Measurements from ENCODE around the gene TMEM134. TPM values are rescaled to one million over a fixed set of nuclear protein-coding genes. Genes with fewer than 3 reads are reported as not detected.

TMEM134 gene
- total and polyA plus RNA-seq, 9 of the 15 experiments (the other 6 are each of a cell fraction or from before 2014, with no cell fraction given): 0.63 to 48.4 (median 10.7) TPM

- TF ChIP-seq RAD21 (CRISPR knock-in tag; conservative IDR thresholded peaks at IDR 0.05 in 1 of 2, IDR thresholded peaks at IDR 0.05 in 1 of 2): no peak
- TF ChIP-seq CBX1 (IDR thresholded peaks at IDR 0.05; ENCODE audit: low read depth): no peak
- TF ChIP-seq SRF (CRISPR knock-in tag; IDR thresholded peaks at IDR 0.05): no peak
- TF ChIP-seq, protein P1, sequence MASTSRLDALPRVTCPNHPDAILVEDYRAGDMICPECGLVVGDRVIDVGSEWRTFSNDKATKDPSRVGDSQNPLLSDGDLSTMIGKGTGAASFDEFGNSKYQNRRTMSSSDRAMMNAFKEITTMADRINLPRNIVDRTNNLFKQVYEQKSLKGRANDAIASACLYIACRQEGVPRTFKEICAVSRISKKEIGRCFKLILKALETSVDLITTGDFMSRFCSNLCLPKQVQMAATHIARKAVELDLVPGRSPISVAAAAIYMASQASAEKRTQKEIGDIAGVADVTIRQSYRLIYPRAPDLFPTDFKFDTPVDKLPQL (IDR thresholded peaks at IDR 0.05; ENCODE audit: extremely low read depth, insufficient read length): no peak
- no peak for TF ChIP-seq HDAC2 (IDR thresholded peaks at IDR 0.05)
- TF ChIP-seq, protein P2, sequence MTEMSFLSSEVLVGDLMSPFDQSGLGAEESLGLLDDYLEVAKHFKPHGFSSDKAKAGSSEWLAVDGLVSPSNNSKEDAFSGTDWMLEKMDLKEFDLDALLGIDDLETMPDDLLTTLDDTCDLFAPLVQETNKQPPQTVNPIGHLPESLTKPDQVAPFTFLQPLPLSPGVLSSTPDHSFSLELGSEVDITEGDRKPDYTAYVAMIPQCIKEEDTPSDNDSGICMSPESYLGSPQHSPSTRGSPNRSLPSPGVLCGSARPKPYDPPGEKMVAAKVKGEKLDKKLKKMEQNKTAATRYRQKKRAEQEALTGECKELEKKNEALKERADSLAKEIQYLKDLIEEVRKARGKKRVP (CRISPR knock-in tag; IDR thresholded peaks at IDR 0.05): 0 out of 2 replicates have a peak, but pooled peaks have one; percentile 64
- TF ChIP-seq MXD1 (CRISPR knock-in tag; IDR thresholded peaks at IDR 0.05; ENCODE audit: borderline replicate concordance, poor library complexity, severe bottlenecking): no peak
- TF ChIP-seq, protein P3, sequence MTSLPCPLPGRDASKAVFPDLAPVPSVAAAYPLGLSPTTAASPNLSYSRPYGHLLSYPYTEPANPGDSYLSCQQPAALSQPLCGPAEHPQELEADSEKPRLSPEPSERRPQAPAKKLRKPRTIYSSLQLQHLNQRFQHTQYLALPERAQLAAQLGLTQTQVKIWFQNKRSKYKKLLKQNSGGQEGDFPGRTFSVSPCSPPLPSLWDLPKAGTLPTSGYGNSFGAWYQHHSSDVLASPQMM (CRISPR knock-in tag; IDR thresholded peaks at IDR 0.05): no peak
- TF ChIP-seq ZNF175 (CRISPR knock-in tag; IDR thresholded peaks at IDR 0.05; ENCODE audit: low read depth): 0 out of 2 replicates have a peak, but pooled peaks have one; percentile 35
- TF ChIP-seq CEBPG (CRISPR knock-in tag; IDR thresholded peaks at IDR 0.05): peak; percentile 65
- peak in 1 of 2 experiments; percentile 43; a peak in 3 of 4 replicates for TF ChIP-seq CEBPG (tag; conservative IDR thresholded peaks at IDR 0.05 in 1 of 2, IDR thresholded peaks at IDR 0.05 in 1 of 2)
- TF ChIP-seq CREBBP (IDR thresholded peaks at IDR 0.05; ENCODE audit: low read depth, low read length): no peak
- no peak for TF ChIP-seq EZH2 (IDR thresholded peaks at IDR 0.05; ENCODE audit: borderline replicate concordance, low read depth, low read length)
- no peak for TF ChIP-seq ZNF431 (CRISPR knock-in tag; IDR thresholded peaks at IDR 0.05)
- TF ChIP-seq FOXA1 (IDR thresholded peaks at IDR 0.05; ENCODE audit: borderline replicate concordance): no peak
- TF ChIP-seq ZNF12 (CRISPR knock-in tag; IDR thresholded peaks at IDR 0.05): no peak
- TF ChIP-seq HNRNPH1 (optimal IDR thresholded peaks at IDR 0.05; ENCODE audit: low read depth, low read length): no peak
- no peak for TF ChIP-seq ARHGAP35 (IDR thresholded peaks at IDR 0.05; ENCODE audit: partially characterized antibody)
- no peak for TF ChIP-seq ETV1 (tag; conservative IDR thresholded peaks at IDR 0.05; ENCODE audit: low read depth)
- 0 out of 2 replicates have a peak, but pooled peaks have one; percentile 68 for TF ChIP-seq MECOM (CRISPR knock-in tag; IDR thresholded peaks at IDR 0.05)
- TF ChIP-seq MTF1 (CRISPR knock-in tag; IDR thresholded peaks at IDR 0.05; ENCODE audit: borderline replicate concordance): no peak
- TF ChIP-seq, protein P4, sequence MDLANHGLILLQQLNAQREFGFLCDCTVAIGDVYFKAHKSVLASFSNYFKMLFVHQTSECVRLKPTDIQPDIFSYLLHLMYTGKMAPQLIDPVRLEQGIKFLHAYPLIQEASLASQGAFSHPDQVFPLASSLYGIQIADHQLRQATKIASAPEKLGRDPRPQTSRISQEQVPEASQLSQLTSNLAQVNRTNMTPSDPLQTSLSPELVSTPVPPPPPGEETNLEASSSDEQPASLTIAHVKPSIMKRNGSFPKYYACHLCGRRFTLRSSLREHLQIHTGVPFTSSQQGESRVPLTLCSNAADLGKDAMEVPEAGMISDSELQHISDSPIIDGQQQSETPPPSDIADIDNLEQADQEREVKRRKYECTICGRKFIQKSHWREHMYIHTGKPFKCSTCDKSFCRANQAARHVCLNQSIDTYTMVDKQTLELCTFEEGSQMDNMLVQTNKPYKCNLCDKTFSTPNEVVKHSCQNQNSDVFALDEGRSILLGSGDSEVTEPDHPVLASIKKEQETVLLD (IDR thresholded peaks at IDR 0.05): peak; percentile 66; the same call in 1 of the 2 replicates
Measured at GRCh38 chr11:67463680-67464410, 5.2 kb downstream of the TMEM134 start (continued).

Data from K562 (cell line).